ENCODE data around the gene CLK3.

GRCh38 chr15:74619916-74620635 is 4.4 kb downstream of the CLK3 start:
- TF ChIP-seq CTCF (IDR thresholded peaks at IDR 0.05), result no peak
- no peak for TF ChIP-seq POLR2A (IDR thresholded peaks at IDR 0.05)
- TF ChIP-seq POLR2AphosphoS5 (IDR thresholded peaks at IDR 0.05; ENCODE audit: insufficient read depth in 1 of 2, low read depth in 1 of 2), result no peak

All from vagina (tissue), 2 donors.